ENCODE results near the gene TULP4.
A peak's percentile ranks its signal among the peaks of the same experiment; 100 is the strongest.
"Not testable (repeated sequence)": the region's sequence is repeated elsewhere in the genome, so short reads cannot be mapped to it uniquely, and the experiment has no call there.

TULP4 gene

GRCh38 chr6:158295976-158296853 is 16.1 kb upstream of the TULP4 start:
- not testable (repeated sequence) for DNase-seq (ENCODE audit: low spot score)

GRCh38 chr6:158296854-158297324 is 15.4 kb upstream of the TULP4 start:
- DNase-seq (ENCODE audit: low spot score) = not testable (repeated sequence)

- DNase-seq (ENCODE audit: low spot score) = not testable (repeated sequence)
Observed at GRCh38 chr6:158297657-158298056, 14.6 kb upstream of the TULP4 start.

- peak; percentile 13 for DNase-seq (ENCODE audit: low spot score)
Observed at GRCh38 chr6:158300306-158301143, 11.7 kb upstream of the TULP4 start.

GRCh38 chr6:158301561-158301960 is 10.7 kb upstream of the TULP4 start:
- not testable (repeated sequence) for DNase-seq (ENCODE audit: low spot score)

GRCh38 chr6:158302195-158302796 is 10.0 kb upstream of the TULP4 start:
- DNase-seq (ENCODE audit: low spot score) = not testable (repeated sequence)

GRCh38 chr6:158303210-158303731 is 9.0 kb upstream of the TULP4 start:
- no peak for DNase-seq (ENCODE audit: low spot score)

- DNase-seq (ENCODE audit: low spot score) = no peak
Observed at GRCh38 chr6:158304254-158304653, 8.0 kb upstream of the TULP4 start.

GRCh38 chr6:158309814-158310213 is 2.5 kb upstream of the TULP4 start:
- DNase-seq (ENCODE audit: low spot score) = no peak

- DNase-seq (ENCODE audit: low spot score) = no peak
Observed at GRCh38 chr6:158311193-158311592, 1.1 kb upstream of the TULP4 start.

- DNase-seq (ENCODE audit: low spot score) = no peak
Observed at GRCh38 chr6:158311626-158312025, 639 bp upstream of the TULP4 start.

GRCh38 chr6:158312672-158313397 is 570 bp downstream of the TULP4 start:
- DNase-seq (ENCODE audit: low spot score) = no peak

GRCh38 chr6:158313989-158314388 is 1.7 kb downstream of the TULP4 start:
- no peak for DNase-seq (ENCODE audit: low spot score)

- no peak for DNase-seq (ENCODE audit: low spot score)
Observed at GRCh38 chr6:158314737-158315136, 2.5 kb downstream of the TULP4 start.

- DNase-seq (ENCODE audit: low spot score) = no peak
Observed at GRCh38 chr6:158316022-158316421, 3.8 kb downstream of the TULP4 start.

- DNase-seq (ENCODE audit: low spot score) = peak; percentile 21
Observed at GRCh38 chr6:158321960-158322359, 9.7 kb downstream of the TULP4 start.

- DNase-seq (ENCODE audit: low spot score) = no peak
Observed at GRCh38 chr6:158322400-158322723, 10.1 kb downstream of the TULP4 start.

- no peak for DNase-seq (ENCODE audit: low spot score)
Observed at GRCh38 chr6:158322724-158323560, 10.7 kb downstream of the TULP4 start.

- DNase-seq (ENCODE audit: low spot score) = no peak
Observed at GRCh38 chr6:158323561-158323958, 11.3 kb downstream of the TULP4 start.

- no peak for DNase-seq (ENCODE audit: low spot score)
Observed at GRCh38 chr6:158324136-158324535, 11.9 kb downstream of the TULP4 start.

GRCh38 chr6:158327211-158327610 is 14.9 kb downstream of the TULP4 start:
- no peak for DNase-seq (ENCODE audit: low spot score)
